SK-N-SH (cell line): ENCODE measurements around the gene AP4E1. TPM values are rescaled to one million over a fixed set of nuclear protein-coding genes. Genes with fewer than 3 reads are reported as not detected.

ENCODE experiments used
- CTCF ChIA-PET: fragments of 300-600, 350-600 bp; formaldehyde crosslinking; extraction: SDS; loops from one replicate; lab custom pipeline; 2021; lab: Yijun Ruan, JAX
- POLR2A ChIA-PET: fragments of 350-600 bp; sonication (Branson Sonifier 250); formaldehyde crosslinking; extraction: SDS; loops from one replicate; lab custom pipeline; 2020; ENCODE audit warnings: antibody characterized with exemption, inconsistent platforms; lab: Yijun Ruan, JAX
- DNase-seq: peaks from one replicate; pipeline ENCODE4 v3.0.0; 2012
- H2AFZ ChIP-seq: fragments of 200-600 bp; sonication (generic); 2 replicates; pipeline ENCODE4 v1.8.1; 2016; ENCODE audit warnings: antibody characterized with exemption, mild to moderate bottlenecking, low read depth
- H3F3A ChIP-seq: fragments of 200-600 bp; sonication (generic); replicated peaks from 2 replicates; pipeline ENCODE3; 2016; ENCODE audit warnings: antibody characterized with exemption, mild to moderate bottlenecking; ENCODE audit not compliant: insufficient read depth
- H3K27ac ChIP-seq, 2 experiments: fragments of 200-500 bp in 1 of 2; fragments of 200-600 bp in 1 of 2; sonication (Bioruptor generic) in 1 of 2; sonication (generic), shearing (Covaris generic) in 1 of 2; 2 replicates each; pipeline versions ENCODE4 v1.5.1 to v1.6.1; 2014 to 2016; ENCODE audit warnings: low read depth in 2 of 2, inconsistent platforms in 1 of 2, low read length in 1 of 2, mild to moderate bottlenecking in 1 of 2, mixed read lengths in 1 of 2
- H3K27me3 ChIP-seq: fragments of 200-600 bp; sonication (generic), shearing (Covaris generic); 2 replicates; pipeline ENCODE4 v1.6.1; 2016; ENCODE audit warnings: mixed run types; ENCODE audit not compliant: insufficient read depth
- H3K36me3 ChIP-seq, 2 experiments: fragments of 200-500 bp in 1 of 2; fragments of 200-600 bp in 1 of 2; sonication (Bioruptor generic) in 1 of 2; sonication (generic) in 1 of 2; replicated peaks in 1 of 2; 2 replicates each; pipeline versions ENCODE3 to v1.5.1; 2014 to 2016; ENCODE audit warnings: low read length in 1 of 2, mild to moderate bottlenecking in 1 of 2; ENCODE audit not compliant: insufficient read depth in 2 of 2, control insufficient read depth in 1 of 2
- H3K4me1 ChIP-seq, 2 experiments: fragments of 200-500 bp in 1 of 2; fragments of 200-600 bp in 1 of 2; sonication (Bioruptor generic) in 1 of 2; sonication (generic), shearing (Covaris generic) in 1 of 2; 2 replicates each; pipeline versions ENCODE4 v1.5.1 to v1.6.1; 2014 to 2016; ENCODE audit warnings: low read depth in 1 of 2, low read length in 1 of 2, mixed run types in 1 of 2; ENCODE audit not compliant: insufficient read depth in 2 of 2, control insufficient read depth in 1 of 2
- H3K4me2 ChIP-seq: fragments of 200-600 bp; sonication (generic), shearing (Covaris generic); 2 replicates; pipeline ENCODE4 v1.6.1; 2017; ENCODE audit warnings: mixed run types
- H3K4me3 ChIP-seq, 2 experiments: fragments of 200-500 bp in 1 of 2; fragments of 200-600 bp in 1 of 2; sonication (Bioruptor generic) in 1 of 2; sonication (generic), shearing (Covaris generic) in 1 of 2; 2 replicates each; pipeline versions ENCODE4 v1.5.1 to v1.8.1; 2014 to 2016; ENCODE audit warnings: low read depth in 2 of 2, inconsistent platforms in 1 of 2, low read length in 1 of 2, mild to moderate bottlenecking in 1 of 2, mixed read lengths in 1 of 2, moderate library complexity in 1 of 2
- H3K79me2 ChIP-seq: fragments of 200-600 bp; sonication (generic); 2 replicates; pipeline ENCODE4 v1.8.1; 2017; ENCODE audit warnings: mild to moderate bottlenecking; ENCODE audit not compliant: insufficient read depth
- H3K9ac ChIP-seq: fragments of 200-600 bp; sonication (generic); 2 replicates; pipeline ENCODE4 v1.6.1; 2017; ENCODE audit warnings: mixed run types
- H3K9me2 ChIP-seq: fragments of 200-600 bp; sonication (generic); 2 replicates; pipeline ENCODE4 v1.6.1; 2017; ENCODE audit warnings: mixed run types
- H3K9me3 ChIP-seq: fragments of 200-600 bp; sonication (generic); 2 replicates; pipeline ENCODE4 v1.6.1; 2017; ENCODE audit warnings: mixed run types, mild to moderate bottlenecking, moderate library complexity
- H4K20me1 ChIP-seq: fragments of 200-600 bp; sonication (generic); 2 replicates; pipeline ENCODE4 v1.6.1; 2017; ENCODE audit warnings: mild to moderate bottlenecking, mixed run types; ENCODE audit not compliant: insufficient read depth
- CHD2 ChIP-seq: fragments of 150-350 bp; IDR thresholded peaks from 2 replicates; pipeline ENCODE4 v1.6.1; 2018; ENCODE audit warnings: low read length; ENCODE audit not compliant: partially characterized antibody
- ELF1 ChIP-seq: IDR thresholded peaks from 2 replicates; pipeline ENCODE4 v1.4.0; 2012
- EZH2phosphoT487 ChIP-seq: fragments of 200-600 bp; sonication (generic); IDR thresholded peaks from 2 replicates; pipeline ENCODE4 v1.6.1; 2017; ENCODE audit warnings: low read depth, mixed run types, mild to moderate bottlenecking, antibody characterized with exemption, moderate library complexity, borderline replicate concordance
- FOSL2 ChIP-seq: IDR thresholded peaks from 2 replicates; pipeline ENCODE4 v1.4.0; 2012; ENCODE audit warnings: low read depth, mild to moderate bottlenecking, moderate library complexity, borderline replicate concordance
- FOXM1 ChIP-seq: IDR thresholded peaks from 2 replicates; pipeline ENCODE4 v1.4.0; 2012; ENCODE audit warnings: low read depth, mild to moderate bottlenecking
- JUND ChIP-seq: IDR thresholded peaks from 2 replicates; pipeline ENCODE4 v1.4.0; 2012
- NRF1 ChIP-seq: IDR thresholded peaks from 2 replicates; pipeline ENCODE4 v1.6.1; 2012; ENCODE audit warnings: low read depth, mild to moderate bottlenecking, low read length
- POLR2AphosphoS5 ChIP-seq: IDR thresholded peaks from 2 replicates; pipeline ENCODE4 v1.6.1; 2012; ENCODE audit warnings: low read depth, low read length
- RFX5 ChIP-seq: IDR thresholded peaks from 2 replicates; pipeline ENCODE4 v1.6.1; 2012; ENCODE audit warnings: mild to moderate bottlenecking, improper control_type of control experiment, low read length
- RXRA ChIP-seq: IDR thresholded peaks from 2 replicates; pipeline ENCODE4 v1.4.0; 2012; ENCODE audit warnings: low read depth, mild to moderate bottlenecking, borderline replicate concordance
- SIN3A ChIP-seq: IDR thresholded peaks from 2 replicates; pipeline ENCODE4 v1.6.1; 2012; ENCODE audit warnings: low read depth, mild to moderate bottlenecking, low read length, moderate library complexity, borderline replicate concordance
- TAF1 ChIP-seq: IDR thresholded peaks from 2 replicates; pipeline ENCODE4 v1.6.1; 2012; ENCODE audit warnings: low read depth, mild to moderate bottlenecking, low read length, moderate library complexity, borderline replicate concordance
- TEAD4 ChIP-seq: IDR thresholded peaks from 2 replicates; pipeline ENCODE4 v1.4.0; 2012; ENCODE audit warnings: mild to moderate bottlenecking, borderline replicate concordance; ENCODE audit not compliant: insufficient read depth
- WGBS: methylation state at CpG from one replicate; pipeline ENCODE4 v1.1.6; 2017; ENCODE audit warnings: low lambda C conversion rate; 5-methylcytosine and 5-hydroxymethylcytosine counted together
- polyA plus RNA-seq, 3 experiments: library from polyadenylated mRNA; depleted of rRNA; stranded (reverse); fragments of >200 nt; gene quantifications; 2 replicates each; pipeline ENCODE4 v1.2.3, GENCODE V29; 2012
- TF ChIP-seq, protein P1 (sequence below): IDR thresholded peaks from 2 replicates; pipeline ENCODE4 v1.4.0; 2012; ENCODE audit warnings: low read depth
- TF ChIP-seq, protein P2 (sequence below): IDR thresholded peaks from 2 replicates; pipeline ENCODE4 v1.6.1; 2012; ENCODE audit warnings: mild to moderate bottlenecking, low read depth, low read length, moderate library complexity
- TF ChIP-seq, protein P3 (sequence below): fragments of 200-600 bp; sonication (generic); IDR thresholded peaks from 2 replicates; pipeline ENCODE4 v1.6.1; 2017; ENCODE audit warnings: antibody characterized with exemption, mild to moderate bottlenecking, moderate library complexity
- TF ChIP-seq, protein P4 (sequence below): IDR thresholded peaks from 2 replicates; pipeline ENCODE4; 2012
- TF ChIP-seq, protein P5 (sequence below): fragments of 150-350 bp; IDR thresholded peaks from 2 replicates; pipeline ENCODE4 v1.6.1; 2017; ENCODE audit warnings: antibody characterized with exemption, low read length, low read depth, borderline replicate concordance

The AP4E1 gene
- polyA plus RNA-seq, 1 of the 3 experiments (the other 2 are of a cell fraction): 1.6 TPM

DNA sequence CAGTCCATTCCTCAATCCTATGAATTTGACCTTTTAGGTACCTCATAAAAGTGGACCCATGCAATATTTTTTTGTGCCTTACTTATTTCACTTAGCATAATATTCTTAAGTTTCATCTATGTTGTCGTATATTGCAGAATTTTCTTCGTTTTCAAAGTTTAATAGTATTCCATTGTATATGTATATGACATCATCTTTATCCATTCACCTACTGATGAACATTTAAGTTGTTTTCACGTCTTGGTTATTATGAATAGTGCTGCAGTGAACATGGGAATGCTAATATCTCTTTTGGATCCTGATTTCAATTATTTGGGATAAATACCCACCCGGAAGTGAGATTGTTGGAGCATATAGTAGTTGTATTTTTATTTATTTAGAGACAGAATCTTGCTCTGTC, 65.1 kb downstream of the AP4E1 start:
- Histone ChIP-seq H3K4me1 (no peaks in the 10 kb centered on the region), H2AFZ (no peak overlapping the region)

DNA sequence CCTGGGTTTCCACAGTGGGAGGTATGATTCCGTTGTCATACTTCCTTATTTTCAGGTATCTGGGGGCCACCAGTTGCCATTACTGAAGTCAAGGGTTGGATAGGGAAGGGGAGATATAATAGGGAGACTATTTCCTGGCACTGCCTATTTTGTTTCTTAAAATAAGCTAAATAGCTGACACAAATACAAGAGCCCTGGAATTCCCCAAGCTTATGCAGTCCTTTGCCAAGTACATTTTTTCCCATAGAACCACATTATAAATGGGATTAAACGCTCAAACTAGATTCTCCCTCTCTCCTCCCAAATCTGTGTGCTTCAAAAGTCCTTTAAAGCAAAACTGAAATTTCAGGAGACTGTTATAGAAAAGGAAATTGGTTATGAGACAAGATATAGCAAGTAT, 68.7 kb downstream of the AP4E1 start:
- Histone ChIP-seq H3F3A (peaks cover 6% of the 10 kb centered on the region), H3K36me3 (peaks cover 14 to 41% of the 10 kb centered on the region in 2 experiments), H4K20me1 (no peaks in the 10 kb centered on the region), H3K79me2 (no peaks in the 10 kb centered on the region), H3K4me2 (no peak overlapping the region), H3K9me3 (no peaks in the 10 kb centered on the region), H3K4me3 (no peak overlapping the region), H3K27me3 (no peaks in the 10 kb centered on the region), H2AFZ (no peak overlapping the region), H3K9me2 (no peaks in the 10 kb centered on the region), H3K9ac (no peak overlapping the region), H3K27ac (no peak overlapping the region), H3K4me1 (no peaks in the 10 kb centered on the region)
- no peak for DNase-seq
- WGBS: 94% methylated on average over 2 of the region's 2 CpGs
- POLR2A ChIA-PET: no interaction called here
- CTCF ChIA-PET: interaction anchor here (0.6 to 1.3 kb wide), 2 partner anchors 17 to 48 kb away, joined by 3 read pairs; no protein-coding TSS in a partner anchor
- TF ChIP-seq, protein P1, sequence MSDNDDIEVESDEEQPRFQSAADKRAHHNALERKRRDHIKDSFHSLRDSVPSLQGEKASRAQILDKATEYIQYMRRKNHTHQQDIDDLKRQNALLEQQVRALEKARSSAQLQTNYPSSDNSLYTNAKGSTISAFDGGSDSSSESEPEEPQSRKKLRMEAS: no peak
- TF ChIP-seq JUND (no peak), RXRA (no peak), SIN3A (no peak), TAF1 (no peak), FOXM1 (no peak), EZH2phosphoT487 (no peak), RFX5 (no peak)
- TF ChIP-seq, protein P2, sequence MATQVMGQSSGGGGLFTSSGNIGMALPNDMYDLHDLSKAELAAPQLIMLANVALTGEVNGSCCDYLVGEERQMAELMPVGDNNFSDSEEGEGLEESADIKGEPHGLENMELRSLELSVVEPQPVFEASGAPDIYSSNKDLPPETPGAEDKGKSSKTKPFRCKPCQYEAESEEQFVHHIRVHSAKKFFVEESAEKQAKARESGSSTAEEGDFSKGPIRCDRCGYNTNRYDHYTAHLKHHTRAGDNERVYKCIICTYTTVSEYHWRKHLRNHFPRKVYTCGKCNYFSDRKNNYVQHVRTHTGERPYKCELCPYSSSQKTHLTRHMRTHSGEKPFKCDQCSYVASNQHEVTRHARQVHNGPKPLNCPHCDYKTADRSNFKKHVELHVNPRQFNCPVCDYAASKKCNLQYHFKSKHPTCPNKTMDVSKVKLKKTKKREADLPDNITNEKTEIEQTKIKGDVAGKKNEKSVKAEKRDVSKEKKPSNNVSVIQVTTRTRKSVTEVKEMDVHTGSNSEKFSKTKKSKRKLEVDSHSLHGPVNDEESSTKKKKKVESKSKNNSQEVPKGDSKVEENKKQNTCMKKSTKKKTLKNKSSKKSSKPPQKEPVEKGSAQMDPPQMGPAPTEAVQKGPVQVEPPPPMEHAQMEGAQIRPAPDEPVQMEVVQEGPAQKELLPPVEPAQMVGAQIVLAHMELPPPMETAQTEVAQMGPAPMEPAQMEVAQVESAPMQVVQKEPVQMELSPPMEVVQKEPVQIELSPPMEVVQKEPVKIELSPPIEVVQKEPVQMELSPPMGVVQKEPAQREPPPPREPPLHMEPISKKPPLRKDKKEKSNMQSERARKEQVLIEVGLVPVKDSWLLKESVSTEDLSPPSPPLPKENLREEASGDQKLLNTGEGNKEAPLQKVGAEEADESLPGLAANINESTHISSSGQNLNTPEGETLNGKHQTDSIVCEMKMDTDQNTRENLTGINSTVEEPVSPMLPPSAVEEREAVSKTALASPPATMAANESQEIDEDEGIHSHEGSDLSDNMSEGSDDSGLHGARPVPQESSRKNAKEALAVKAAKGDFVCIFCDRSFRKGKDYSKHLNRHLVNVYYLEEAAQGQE: no peak

More for the DNA sequence above, 65.1 kb downstream of the AP4E1 start:
- Histone ChIP-seq H3K27me3 (no peaks in the 10 kb centered on the region), H3K9me3 (peaks cover 9% of the 10 kb centered on the region), H3K9me2 (no peaks in the 10 kb centered on the region), H3K4me2 (no peak overlapping the region), H3K79me2 (no peaks in the 10 kb centered on the region), H4K20me1 (no peaks in the 10 kb centered on the region), H3K27ac (no peak overlapping the region), H3K9ac (no peak overlapping the region)
- CTCF ChIA-PET: no interaction called here
- POLR2A ChIA-PET: no interaction called here
- WGBS: 92% methylated on average over 4 of the region's 4 CpGs
- no peak for DNase-seq
- no peak for TF ChIP-seq CHD2
- TF ChIP-seq FOSL2: no peak
- no peak for TF ChIP-seq NRF1
- TF ChIP-seq ELF1: no peak
- TF ChIP-seq, protein P3, sequence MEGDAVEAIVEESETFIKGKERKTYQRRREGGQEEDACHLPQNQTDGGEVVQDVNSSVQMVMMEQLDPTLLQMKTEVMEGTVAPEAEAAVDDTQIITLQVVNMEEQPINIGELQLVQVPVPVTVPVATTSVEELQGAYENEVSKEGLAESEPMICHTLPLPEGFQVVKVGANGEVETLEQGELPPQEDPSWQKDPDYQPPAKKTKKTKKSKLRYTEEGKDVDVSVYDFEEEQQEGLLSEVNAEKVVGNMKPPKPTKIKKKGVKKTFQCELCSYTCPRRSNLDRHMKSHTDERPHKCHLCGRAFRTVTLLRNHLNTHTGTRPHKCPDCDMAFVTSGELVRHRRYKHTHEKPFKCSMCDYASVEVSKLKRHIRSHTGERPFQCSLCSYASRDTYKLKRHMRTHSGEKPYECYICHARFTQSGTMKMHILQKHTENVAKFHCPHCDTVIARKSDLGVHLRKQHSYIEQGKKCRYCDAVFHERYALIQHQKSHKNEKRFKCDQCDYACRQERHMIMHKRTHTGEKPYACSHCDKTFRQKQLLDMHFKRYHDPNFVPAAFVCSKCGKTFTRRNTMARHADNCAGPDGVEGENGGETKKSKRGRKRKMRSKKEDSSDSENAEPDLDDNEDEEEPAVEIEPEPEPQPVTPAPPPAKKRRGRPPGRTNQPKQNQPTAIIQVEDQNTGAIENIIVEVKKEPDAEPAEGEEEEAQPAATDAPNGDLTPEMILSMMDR: no peak
- TF ChIP-seq TEAD4: no peak
- TF ChIP-seq TAF1: no peak
- TF ChIP-seq POLR2AphosphoS5: no peak
- TF ChIP-seq, protein P4, sequence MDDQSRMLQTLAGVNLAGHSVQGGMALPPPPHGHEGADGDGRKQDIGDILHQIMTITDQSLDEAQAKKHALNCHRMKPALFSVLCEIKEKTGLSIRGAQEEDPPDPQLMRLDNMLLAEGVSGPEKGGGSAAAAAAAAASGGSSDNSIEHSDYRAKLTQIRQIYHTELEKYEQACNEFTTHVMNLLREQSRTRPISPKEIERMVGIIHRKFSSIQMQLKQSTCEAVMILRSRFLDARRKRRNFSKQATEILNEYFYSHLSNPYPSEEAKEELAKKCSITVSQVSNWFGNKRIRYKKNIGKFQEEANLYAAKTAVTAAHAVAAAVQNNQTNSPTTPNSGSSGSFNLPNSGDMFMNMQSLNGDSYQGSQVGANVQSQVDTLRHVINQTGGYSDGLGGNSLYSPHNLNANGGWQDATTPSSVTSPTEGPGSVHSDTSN: no peak
- no peak for TF ChIP-seq RFX5
- TF ChIP-seq, protein P5, sequence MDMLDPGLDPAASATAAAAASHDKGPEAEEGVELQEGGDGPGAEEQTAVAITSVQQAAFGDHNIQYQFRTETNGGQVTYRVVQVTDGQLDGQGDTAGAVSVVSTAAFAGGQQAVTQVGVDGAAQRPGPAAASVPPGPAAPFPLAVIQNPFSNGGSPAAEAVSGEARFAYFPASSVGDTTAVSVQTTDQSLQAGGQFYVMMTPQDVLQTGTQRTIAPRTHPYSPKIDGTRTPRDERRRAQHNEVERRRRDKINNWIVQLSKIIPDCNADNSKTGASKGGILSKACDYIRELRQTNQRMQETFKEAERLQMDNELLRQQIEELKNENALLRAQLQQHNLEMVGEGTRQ: no peak
- TF ChIP-seq, all 33 proteins: peak for 0
- no peaks in the 10 kb centered on the region for H3F3A ChIP-seq
- peaks cover 11 to 62% of the 10 kb centered on the region in 2 experiments for H3K36me3 ChIP-seq
- no peak overlapping the region for H3K4me3 ChIP-seq
